Epithelial cell of proximal tubule (primary cell): ENCODE data around the gene KCNQ2. TPM values are rescaled to one million over a fixed set of nuclear protein-coding genes. Genes with fewer than 3 reads are reported as not detected.

Source experiments
- DNase-seq: peaks from one replicate; pipeline ENCODE4 v3.0.0-alpha.2; 2011; ENCODE audit warnings: low read depth
- H3K4me3 ChIP-seq: 2 replicates; pipeline ENCODE4 v1.5.1; 2011; ENCODE audit warnings: low read depth, mild to moderate bottlenecking, low read length
- total RNA-seq: library from RNA; depleted of rRNA; stranded (reverse); fragments of >200 nt; gene quantifications from 2 replicates; pipeline ENCODE4 v1.2.3, GENCODE V29; 2015
- TF ChIP-seq, protein P1 (sequence below): conservative IDR thresholded peaks from 2 replicates; pipeline ENCODE4 v1.5.1; 2012; ENCODE audit warnings: low read depth, mild to moderate bottlenecking, low read length

The KCNQ2 gene
- total RNA-seq, 1 donor from 2014 or later = not detected

DNA sequence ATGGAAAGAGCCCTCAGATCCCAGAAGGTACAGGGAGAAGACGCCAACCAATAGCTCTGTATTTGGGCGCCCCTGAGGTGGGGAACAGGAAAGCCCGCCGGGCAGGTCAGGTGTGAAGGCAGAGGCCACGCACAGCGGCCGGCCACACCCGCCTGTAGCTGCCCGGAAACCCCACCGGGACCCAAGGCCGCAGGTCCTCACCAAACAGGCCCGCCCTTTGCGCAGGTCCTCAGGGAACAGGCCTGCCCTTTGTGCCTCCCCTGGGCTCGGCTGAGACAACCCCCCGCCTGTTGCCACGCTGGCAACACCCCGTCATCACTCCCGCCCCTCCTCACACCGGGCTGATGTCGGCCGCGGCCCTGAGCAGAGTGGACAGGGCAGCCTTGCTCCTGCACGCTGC is 66.4 kb downstream of the KCNQ2 start:
- no peak for DNase-seq
- TF ChIP-seq, protein P1, sequence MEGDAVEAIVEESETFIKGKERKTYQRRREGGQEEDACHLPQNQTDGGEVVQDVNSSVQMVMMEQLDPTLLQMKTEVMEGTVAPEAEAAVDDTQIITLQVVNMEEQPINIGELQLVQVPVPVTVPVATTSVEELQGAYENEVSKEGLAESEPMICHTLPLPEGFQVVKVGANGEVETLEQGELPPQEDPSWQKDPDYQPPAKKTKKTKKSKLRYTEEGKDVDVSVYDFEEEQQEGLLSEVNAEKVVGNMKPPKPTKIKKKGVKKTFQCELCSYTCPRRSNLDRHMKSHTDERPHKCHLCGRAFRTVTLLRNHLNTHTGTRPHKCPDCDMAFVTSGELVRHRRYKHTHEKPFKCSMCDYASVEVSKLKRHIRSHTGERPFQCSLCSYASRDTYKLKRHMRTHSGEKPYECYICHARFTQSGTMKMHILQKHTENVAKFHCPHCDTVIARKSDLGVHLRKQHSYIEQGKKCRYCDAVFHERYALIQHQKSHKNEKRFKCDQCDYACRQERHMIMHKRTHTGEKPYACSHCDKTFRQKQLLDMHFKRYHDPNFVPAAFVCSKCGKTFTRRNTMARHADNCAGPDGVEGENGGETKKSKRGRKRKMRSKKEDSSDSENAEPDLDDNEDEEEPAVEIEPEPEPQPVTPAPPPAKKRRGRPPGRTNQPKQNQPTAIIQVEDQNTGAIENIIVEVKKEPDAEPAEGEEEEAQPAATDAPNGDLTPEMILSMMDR = no peak
- no peak overlapping the region for H3K4me3 ChIP-seq

DNA sequence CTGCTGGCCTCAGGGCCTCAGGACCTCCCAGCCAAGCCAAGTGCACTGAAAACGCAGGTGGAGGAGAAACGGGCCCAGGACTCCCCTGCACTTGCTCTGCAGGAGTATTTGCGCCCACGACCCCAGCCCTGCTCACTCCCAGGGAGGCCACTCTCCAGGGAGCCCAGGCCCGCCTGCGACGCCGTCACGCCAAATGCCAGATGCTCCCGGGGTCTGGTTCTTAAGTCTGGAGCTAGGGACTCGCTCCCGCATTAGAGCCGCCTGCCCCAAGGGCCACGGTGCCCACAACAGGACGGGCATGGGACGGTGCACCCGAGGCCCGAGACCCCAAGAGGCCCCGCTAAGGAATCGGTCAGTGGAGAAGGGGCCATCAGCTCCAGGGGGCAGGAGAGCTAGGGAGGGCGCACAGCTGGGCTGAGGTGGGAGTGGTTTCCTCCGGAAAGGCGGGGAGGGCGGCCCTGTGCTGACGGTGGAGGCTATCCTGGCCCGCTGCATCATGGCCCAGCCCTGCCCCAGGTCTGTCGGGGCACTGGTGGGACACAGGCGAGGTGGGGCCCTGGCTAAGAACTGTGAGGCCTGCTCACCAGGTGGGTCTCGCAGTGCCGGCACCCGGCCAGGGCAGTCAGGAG is 67.2 kb downstream of the KCNQ2 start:
- DNase-seq = no peak
- TF ChIP-seq, protein P1 = no peak
- no peak overlapping the region for H3K4me3 ChIP-seq

DNA sequence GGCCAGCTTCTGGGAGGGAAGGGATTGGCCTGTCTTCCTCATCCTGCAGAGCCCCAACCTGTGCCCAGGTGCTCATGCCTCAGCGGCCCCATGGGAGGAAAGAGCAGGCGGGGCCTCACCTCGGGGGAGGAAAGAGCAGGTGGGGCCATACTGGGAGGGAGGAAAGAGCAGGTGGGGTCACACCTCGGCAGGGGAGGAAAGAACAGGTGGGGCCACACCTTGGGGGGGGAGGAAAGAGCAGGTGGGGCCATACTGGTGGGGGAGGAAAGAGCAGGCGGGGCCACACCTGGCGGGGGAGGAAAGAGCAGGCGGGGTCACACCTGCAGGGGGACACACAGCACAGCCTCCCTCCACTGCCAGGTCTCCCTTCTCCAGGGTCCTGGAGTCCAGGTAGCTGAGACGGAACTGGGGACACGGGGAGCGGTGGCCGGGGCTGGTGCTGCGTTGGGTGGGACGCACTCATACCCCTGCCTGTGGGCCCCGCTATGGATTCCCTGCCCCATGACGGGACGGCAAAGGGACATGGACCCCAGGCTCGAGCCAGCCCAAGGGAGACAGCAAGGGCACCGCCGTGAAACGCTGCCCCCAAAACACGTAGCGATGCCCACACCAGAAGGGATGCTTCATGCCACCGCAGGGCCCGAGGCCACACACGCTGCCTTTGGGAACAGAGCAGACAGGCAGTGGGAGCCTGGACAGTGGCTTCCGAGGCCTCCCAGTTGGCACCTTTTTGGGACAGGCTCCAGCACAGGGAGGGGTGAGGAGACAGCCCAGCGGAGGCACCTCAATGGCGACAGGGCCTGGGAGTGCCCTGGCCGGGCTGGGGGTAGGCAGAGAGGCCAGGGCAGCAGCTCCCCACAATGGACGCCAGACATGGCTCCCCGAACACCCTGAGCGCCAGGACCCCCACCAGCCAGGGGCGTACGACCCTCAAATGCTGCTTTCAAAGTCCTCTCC is 68.0 kb downstream of the KCNQ2 start:
- TF ChIP-seq, protein P1 = no peak
- no peak overlapping the region for H3K4me3 ChIP-seq
- DNase-seq = no peak

DNA sequence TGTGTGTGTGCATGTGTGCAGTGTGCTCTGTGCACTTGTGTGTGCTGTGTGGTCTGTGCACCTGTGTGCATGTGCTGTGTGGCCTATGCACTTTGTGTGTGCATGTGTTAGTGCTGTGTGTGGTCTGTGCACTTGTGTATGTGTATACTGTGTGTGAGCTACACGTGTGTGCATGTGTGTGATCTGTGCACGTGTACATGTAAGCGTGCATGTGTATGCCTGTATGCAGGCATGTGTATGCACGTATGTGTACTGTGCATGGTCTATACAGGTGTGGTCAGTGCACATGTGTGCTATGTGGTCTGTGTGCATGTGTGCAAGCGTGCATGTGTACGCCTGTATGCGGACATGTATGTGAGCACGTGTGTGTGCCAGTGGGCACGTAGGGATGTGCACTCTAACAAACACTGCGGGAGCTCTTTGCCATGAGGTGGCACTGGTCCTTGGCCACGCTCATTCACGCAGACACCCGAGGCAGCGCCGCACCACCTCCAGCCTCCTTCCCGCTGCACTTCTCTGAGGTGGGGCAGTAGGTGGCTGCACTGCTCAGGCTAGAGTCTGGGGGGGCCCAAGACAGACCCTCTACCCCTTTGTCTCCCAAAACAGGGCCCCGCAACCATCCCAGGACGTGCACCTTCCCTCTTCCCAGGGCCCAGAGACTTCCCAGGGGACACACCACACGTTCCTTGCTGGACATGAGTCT is 68.9 kb downstream of the KCNQ2 start:
- TF ChIP-seq, protein P1 = no peak
- no peak overlapping the region for H3K4me3 ChIP-seq
- no peak for DNase-seq

DNA sequence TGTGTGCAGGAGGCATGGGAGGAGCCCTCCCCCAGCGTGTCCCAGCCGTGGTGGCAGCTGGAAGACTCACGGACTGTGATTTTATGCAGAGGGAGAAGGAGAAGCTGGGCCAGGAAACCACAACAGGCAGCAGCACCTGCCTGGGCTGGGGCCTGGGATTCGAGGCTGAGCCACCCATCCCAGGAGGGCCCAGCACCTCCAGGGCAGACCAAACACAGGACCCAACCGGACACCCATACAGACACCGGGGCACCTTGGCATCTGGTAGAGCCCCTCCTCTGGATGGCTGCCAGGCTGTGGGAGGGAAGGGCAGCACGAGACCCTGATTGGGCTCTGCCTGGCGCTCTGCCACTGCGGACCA is 69.6 kb downstream of the KCNQ2 start:
- H3K4me3 ChIP-seq = no peak overlapping the region
- TF ChIP-seq, protein P1 = no peak
- no peak for DNase-seq

DNA sequence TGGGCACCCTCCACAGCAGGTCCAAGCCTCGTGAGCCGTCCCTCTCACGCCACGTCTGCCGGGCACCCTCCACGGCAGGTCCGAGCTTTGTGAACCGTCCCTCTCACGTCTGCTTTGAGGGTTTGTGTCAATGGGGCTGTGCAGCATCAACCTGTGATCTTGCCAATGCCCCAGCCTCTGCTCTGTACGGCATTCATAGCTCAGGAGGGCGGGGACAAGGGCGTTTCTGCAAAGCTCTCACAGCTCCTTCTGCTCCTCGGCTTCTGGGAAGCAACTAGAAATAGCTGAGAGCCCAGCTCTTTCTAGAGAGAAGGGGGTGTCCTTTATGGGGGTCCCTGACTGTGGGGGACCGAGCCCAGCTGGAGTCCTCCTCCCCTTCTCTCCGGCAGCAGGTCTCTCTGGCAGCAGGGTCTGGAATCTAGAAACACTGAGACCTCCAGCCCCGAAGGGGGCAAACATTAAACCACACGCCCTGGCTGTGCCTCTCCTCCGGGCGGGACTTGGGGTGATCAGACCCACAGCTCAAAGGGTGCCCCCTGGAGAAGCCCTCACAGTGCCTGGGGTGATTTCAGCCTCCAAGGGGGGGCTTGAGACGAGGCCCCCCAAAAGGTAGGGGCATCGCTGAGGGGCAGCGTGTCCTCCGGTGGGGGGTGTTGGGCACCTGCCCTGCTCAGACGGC is 70.1 kb downstream of the KCNQ2 start:
- no peak overlapping the region for H3K4me3 ChIP-seq
- TF ChIP-seq, protein P1 = no peak
- no peak for DNase-seq
